PFSK-1 (cell line): ENCODE results near the gene C5orf34.

Experiments
- POLR2AphosphoS5 ChIP-seq: IDR thresholded peaks from 2 replicates; pipeline ENCODE4 v1.6.1; 2012; ENCODE audit warnings: low read depth, mild to moderate bottlenecking, control low read depth, low read length, moderate library complexity
- REST ChIP-seq, 2 experiments: IDR thresholded peaks; 2 replicates each; pipeline versions ENCODE4 v1.6.1 to v1.8.0; 2011 to 2012; ENCODE audit warnings: low read depth in 2 of 2, low read length in 2 of 2, control low read depth in 1 of 2, inconsistent platforms in 1 of 2, mild to moderate bottlenecking in 1 of 2, moderate library complexity in 1 of 2; ENCODE audit not compliant: insufficient read depth in 1 of 2

- no peak for TF ChIP-seq POLR2AphosphoS5
- TF ChIP-seq REST (IDR thresholded peaks at IDR 0.05; ENCODE audit: insufficient read depth in 1 of 2, low read depth in 2 of 2, low read length in 2 of 2) = no peak
Observed at GRCh38 chr5:43523662-43524072, 8.7 kb upstream of the C5orf34 start.
